ENCODE results near the gene METTL16. TPM values are rescaled to one million over a fixed set of nuclear protein-coding genes. Genes with fewer than 3 reads are reported as not detected.

METTL16 gene
- total and polyA plus RNA-seq, 4 donors = 4.1 to 8.9 (median 6.6) TPM

DNA sequence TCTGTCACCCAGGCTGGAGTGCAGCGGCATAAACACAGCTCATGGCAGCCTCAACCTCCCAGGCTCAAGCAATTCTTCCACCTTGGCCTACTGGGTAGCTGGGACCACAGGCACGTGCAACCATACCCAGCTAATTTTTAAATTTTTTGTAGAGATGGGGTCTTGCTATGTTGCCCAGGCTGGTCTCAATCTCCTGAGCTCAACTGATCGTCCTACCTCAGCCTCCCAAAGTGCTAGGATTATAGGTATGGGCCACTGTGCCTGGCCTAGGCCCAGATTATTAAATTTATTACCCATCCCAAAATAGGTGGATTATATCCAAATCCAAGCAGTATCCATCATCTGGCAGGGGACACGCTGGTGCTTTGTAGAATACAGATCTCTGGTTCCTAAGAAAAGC, 53.8 kb downstream of the METTL16 start (continued):
- TF ChIP-seq, protein P1, sequence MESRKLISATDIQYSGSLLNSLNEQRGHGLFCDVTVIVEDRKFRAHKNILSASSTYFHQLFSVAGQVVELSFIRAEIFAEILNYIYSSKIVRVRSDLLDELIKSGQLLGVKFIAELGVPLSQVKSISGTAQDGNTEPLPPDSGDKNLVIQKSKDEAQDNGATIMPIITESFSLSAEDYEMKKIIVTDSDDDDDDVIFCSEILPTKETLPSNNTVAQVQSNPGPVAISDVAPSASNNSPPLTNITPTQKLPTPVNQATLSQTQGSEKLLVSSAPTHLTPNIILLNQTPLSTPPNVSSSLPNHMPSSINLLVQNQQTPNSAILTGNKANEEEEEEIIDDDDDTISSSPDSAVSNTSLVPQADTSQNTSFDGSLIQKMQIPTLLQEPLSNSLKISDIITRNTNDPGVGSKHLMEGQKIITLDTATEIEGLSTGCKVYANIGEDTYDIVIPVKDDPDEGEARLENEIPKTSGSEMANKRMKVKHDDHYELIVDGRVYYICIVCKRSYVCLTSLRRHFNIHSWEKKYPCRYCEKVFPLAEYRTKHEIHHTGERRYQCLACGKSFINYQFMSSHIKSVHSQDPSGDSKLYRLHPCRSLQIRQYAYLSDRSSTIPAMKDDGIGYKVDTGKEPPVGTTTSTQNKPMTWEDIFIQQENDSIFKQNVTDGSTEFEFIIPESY (IDR thresholded peaks at IDR 0.05) = no peak
- TF ChIP-seq HNF4G (IDR thresholded peaks at IDR 0.05) (no peak), NR2F2 (IDR thresholded peaks at IDR 0.05) (no peak), TAF1 (conservative IDR thresholded peaks at IDR 0.05) (no peak)
- TF ChIP-seq, protein P2, sequence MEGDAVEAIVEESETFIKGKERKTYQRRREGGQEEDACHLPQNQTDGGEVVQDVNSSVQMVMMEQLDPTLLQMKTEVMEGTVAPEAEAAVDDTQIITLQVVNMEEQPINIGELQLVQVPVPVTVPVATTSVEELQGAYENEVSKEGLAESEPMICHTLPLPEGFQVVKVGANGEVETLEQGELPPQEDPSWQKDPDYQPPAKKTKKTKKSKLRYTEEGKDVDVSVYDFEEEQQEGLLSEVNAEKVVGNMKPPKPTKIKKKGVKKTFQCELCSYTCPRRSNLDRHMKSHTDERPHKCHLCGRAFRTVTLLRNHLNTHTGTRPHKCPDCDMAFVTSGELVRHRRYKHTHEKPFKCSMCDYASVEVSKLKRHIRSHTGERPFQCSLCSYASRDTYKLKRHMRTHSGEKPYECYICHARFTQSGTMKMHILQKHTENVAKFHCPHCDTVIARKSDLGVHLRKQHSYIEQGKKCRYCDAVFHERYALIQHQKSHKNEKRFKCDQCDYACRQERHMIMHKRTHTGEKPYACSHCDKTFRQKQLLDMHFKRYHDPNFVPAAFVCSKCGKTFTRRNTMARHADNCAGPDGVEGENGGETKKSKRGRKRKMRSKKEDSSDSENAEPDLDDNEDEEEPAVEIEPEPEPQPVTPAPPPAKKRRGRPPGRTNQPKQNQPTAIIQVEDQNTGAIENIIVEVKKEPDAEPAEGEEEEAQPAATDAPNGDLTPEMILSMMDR (IDR thresholded peaks at IDR 0.05; ENCODE audit: low read depth, low read length, missing input control) = no peak
- TF ChIP-seq, protein P3, sequence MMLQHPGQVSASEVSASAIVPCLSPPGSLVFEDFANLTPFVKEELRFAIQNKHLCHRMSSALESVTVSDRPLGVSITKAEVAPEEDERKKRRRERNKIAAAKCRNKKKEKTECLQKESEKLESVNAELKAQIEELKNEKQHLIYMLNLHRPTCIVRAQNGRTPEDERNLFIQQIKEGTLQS (IDR thresholded peaks at IDR 0.05) = no peak

DNA sequence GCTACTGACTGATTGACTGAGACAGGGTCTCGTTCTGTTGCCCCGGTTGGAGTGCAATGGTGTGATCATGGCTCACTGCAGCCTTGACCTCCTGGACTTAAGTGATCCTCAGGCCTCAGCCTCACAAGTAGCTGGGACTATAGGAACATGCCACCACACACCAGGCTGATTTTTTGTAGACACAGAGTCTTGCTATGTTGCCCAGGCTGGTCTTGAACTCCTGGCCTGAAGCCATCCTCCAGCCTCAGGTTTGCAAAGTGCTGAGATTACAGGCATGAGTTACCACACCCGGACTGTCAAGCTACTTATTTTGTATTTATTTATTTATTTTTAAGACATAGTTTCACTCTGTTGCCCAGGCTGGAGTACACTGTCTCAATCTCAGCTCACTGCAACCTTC, 55.2 kb downstream of the METTL16 start:
- no peak overlapping the region for H3K9ac ChIP-seq (ENCODE audit: low read depth in 1 of 2, low read length in 2 of 2)
- H3K4me3 ChIP-seq (ENCODE audit: low read depth in 1 of 3, low read length in 3 of 3) = no peak overlapping the region
- H3K27ac ChIP-seq (ENCODE audit: low read depth in 1 of 2, low read length in 2 of 2) = no peak overlapping the region
- H3K36me3 ChIP-seq (ENCODE audit: control insufficient read depth in 4 of 4, insufficient read depth in 3 of 4, low read depth in 1 of 4, low read length in 3 of 4) = peaks cover 2 to 12% (median 6%) of the 10 kb centered on the region in 4 donors
- no peaks in the 10 kb centered on the region for H3K9me3 ChIP-seq (ENCODE audit: control insufficient read depth in 4 of 4, low read length in 3 of 4)
- no peaks in the 10 kb centered on the region for H3K27me3 ChIP-seq (ENCODE audit: control insufficient read depth in 4 of 4, insufficient read depth in 4 of 4, low read length in 3 of 4)
- DNase-seq (ENCODE audit: low spot score) = no peak
- WGBS = 97% methylated on average over 3 of the region's 3 CpGs
- no peaks in the 10 kb centered on the region for H3K4me1 ChIP-seq (ENCODE audit: control insufficient read depth in 4 of 4, insufficient read depth in 4 of 4, low read length in 3 of 4)
- TF ChIP-seq, protein P2 (IDR thresholded peaks at IDR 0.05; ENCODE audit: low read depth, low read length, missing input control) = no peak
- TF ChIP-seq JUND (IDR thresholded peaks at IDR 0.05) (no peak), SP1 (IDR thresholded peaks at IDR 0.05) (no peak), HNF4G (IDR thresholded peaks at IDR 0.05) (no peak), TAF1 (conservative IDR thresholded peaks at IDR 0.05) (no peak), FOXA2 (IDR thresholded peaks at IDR 0.05) (no peak), NR2F2 (IDR thresholded peaks at IDR 0.05) (no peak)
- TF ChIP-seq, protein P4, sequence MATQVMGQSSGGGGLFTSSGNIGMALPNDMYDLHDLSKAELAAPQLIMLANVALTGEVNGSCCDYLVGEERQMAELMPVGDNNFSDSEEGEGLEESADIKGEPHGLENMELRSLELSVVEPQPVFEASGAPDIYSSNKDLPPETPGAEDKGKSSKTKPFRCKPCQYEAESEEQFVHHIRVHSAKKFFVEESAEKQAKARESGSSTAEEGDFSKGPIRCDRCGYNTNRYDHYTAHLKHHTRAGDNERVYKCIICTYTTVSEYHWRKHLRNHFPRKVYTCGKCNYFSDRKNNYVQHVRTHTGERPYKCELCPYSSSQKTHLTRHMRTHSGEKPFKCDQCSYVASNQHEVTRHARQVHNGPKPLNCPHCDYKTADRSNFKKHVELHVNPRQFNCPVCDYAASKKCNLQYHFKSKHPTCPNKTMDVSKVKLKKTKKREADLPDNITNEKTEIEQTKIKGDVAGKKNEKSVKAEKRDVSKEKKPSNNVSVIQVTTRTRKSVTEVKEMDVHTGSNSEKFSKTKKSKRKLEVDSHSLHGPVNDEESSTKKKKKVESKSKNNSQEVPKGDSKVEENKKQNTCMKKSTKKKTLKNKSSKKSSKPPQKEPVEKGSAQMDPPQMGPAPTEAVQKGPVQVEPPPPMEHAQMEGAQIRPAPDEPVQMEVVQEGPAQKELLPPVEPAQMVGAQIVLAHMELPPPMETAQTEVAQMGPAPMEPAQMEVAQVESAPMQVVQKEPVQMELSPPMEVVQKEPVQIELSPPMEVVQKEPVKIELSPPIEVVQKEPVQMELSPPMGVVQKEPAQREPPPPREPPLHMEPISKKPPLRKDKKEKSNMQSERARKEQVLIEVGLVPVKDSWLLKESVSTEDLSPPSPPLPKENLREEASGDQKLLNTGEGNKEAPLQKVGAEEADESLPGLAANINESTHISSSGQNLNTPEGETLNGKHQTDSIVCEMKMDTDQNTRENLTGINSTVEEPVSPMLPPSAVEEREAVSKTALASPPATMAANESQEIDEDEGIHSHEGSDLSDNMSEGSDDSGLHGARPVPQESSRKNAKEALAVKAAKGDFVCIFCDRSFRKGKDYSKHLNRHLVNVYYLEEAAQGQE (IDR thresholded peaks at IDR 0.05) = no peak
